Measurements from ENCODE around the gene BRWD1. TPM values are rescaled to one million over a fixed set of nuclear protein-coding genes. Genes with fewer than 3 reads are reported as not detected.

BRWD1 gene
- polyA plus RNA-seq, 1 donor from 2014 or later: 246 TPM

DNA sequence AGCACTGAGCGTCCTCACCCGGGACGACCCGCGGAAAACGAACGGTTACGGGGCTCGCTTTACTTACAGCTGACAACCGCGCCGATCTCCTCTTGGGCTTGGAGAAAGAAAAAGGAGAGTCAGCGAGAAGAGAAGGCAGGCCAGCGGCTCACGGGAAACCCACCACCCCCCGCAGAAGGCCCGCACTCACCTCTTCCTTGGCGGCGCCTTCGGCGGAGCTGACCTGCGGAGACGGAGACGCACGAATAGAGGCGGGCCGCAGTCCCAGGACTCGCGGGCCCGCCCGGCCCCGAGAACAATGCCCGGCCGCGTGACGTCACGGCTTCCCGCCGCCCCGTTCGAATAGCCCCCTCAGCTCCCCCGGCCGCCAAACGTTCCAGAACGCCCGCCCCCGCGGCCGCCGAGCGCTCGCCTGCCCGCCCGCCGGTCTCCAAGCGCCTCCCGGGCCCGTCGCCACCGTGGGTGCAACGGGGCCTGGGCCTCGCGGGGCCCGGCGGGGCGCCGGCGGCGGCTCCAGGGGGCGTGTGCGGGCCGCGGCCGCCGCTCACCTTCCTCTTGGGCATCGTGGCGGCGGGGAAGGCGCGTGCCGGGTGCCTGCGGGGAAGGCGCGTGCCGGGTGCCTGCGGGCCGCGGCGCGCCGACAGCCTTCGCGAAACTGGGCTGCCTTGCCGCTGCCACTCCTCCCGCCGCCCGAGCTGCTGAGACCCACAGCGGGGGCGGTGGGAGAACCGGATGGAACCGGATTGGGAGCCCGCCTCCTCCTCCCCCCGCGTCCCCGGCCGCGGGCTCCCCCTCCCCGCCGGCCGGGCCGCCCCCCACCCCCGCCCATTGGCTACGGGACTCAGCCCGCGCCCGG lies 35.2 kb upstream of the BRWD1 start, which contains the start of gene HMGN1:
HMGN1 (minus strand) TSS at position 734 of the 856 bp plus-strand sequence; CDS start at position 563, 171 bp downstream.
- peak within 1 kb of the TSS; percentile 97 for H3K9ac ChIP-seq (ENCODE audit: low read length)
- H3K27ac ChIP-seq (ENCODE audit: low read length): peak within 1 kb of the TSS; percentile 98
- peaks cover 12% of the 10 kb centered on the region for H4K20me1 ChIP-seq (ENCODE audit: insufficient read depth)
- no peaks in the 10 kb centered on the region for H3K9me2 ChIP-seq (ENCODE audit: insufficient read depth, low read length)
- no peaks in the 10 kb centered on the region for H3K9me3 ChIP-seq (ENCODE audit: low read length)
- peaks cover 2% of the 10 kb centered on the region for H3F3A ChIP-seq (ENCODE audit: insufficient read depth, low read length, poor library complexity, severe bottlenecking)
- H3K27me3 ChIP-seq (ENCODE audit: insufficient read depth, low read depth, low read length): no peaks in the 10 kb centered on the region
- H3K79me2 ChIP-seq (replicated peaks; ENCODE audit: insufficient read depth, low read length): peaks cover 46% of the 10 kb centered on the region
- peak within 1 kb of the TSS; percentile 93 for H2AFZ ChIP-seq (ENCODE audit: low read depth, low read length)
- peak within 1 kb of the TSS; percentile 87 for H3K4me3 ChIP-seq (ENCODE audit: low read length)
- peak within 1 kb of the TSS; percentile 89 for H3K4me2 ChIP-seq (ENCODE audit: low read length)
- TF ChIP-seq EP300 (conservative IDR thresholded peaks at IDR 0.05; ENCODE audit: poor library complexity, severe bottlenecking) (peak; percentile 17), POLR2AphosphoS5 (IDR thresholded peaks at IDR 0.05) (peak; percentile 94), TAF1 (IDR thresholded peaks at IDR 0.05; ENCODE audit: low read depth) (peak; percentile 81), MXI1 (conservative IDR thresholded peaks at IDR 0.05; ENCODE audit: poor library complexity, severe bottlenecking) (peak; percentile 76), SMC3 (conservative IDR thresholded peaks at IDR 0.05; ENCODE audit: poor library complexity) (no peak)
- TF ChIP-seq, protein P1, sequence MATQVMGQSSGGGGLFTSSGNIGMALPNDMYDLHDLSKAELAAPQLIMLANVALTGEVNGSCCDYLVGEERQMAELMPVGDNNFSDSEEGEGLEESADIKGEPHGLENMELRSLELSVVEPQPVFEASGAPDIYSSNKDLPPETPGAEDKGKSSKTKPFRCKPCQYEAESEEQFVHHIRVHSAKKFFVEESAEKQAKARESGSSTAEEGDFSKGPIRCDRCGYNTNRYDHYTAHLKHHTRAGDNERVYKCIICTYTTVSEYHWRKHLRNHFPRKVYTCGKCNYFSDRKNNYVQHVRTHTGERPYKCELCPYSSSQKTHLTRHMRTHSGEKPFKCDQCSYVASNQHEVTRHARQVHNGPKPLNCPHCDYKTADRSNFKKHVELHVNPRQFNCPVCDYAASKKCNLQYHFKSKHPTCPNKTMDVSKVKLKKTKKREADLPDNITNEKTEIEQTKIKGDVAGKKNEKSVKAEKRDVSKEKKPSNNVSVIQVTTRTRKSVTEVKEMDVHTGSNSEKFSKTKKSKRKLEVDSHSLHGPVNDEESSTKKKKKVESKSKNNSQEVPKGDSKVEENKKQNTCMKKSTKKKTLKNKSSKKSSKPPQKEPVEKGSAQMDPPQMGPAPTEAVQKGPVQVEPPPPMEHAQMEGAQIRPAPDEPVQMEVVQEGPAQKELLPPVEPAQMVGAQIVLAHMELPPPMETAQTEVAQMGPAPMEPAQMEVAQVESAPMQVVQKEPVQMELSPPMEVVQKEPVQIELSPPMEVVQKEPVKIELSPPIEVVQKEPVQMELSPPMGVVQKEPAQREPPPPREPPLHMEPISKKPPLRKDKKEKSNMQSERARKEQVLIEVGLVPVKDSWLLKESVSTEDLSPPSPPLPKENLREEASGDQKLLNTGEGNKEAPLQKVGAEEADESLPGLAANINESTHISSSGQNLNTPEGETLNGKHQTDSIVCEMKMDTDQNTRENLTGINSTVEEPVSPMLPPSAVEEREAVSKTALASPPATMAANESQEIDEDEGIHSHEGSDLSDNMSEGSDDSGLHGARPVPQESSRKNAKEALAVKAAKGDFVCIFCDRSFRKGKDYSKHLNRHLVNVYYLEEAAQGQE (IDR thresholded peaks at IDR 0.05; ENCODE audit: borderline replicate concordance): peak; percentile 17
- H3K36me3 ChIP-seq (ENCODE audit: insufficient read depth, low read length): no peaks in the 10 kb centered on the region

DNA sequence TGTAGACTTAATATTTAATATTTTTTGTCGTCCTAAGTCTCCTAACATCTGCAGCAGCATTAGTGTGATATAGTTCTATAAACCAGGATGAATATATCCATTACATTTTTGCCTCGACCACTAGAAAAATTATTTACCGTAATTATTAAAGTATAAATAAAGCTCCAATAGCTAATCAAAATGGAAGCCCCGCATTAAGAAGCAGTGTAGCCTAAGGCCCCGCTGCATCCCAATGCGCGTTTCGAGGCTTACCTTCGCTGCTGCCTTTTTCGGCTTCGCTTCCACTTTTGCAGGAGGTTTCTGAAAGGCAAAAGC lies 34.6 kb upstream of the BRWD1 start:
- no peak for TF ChIP-seq MXI1 (conservative IDR thresholded peaks at IDR 0.05; ENCODE audit: poor library complexity, severe bottlenecking)
- TF ChIP-seq, protein P1 (IDR thresholded peaks at IDR 0.05; ENCODE audit: borderline replicate concordance): peak; percentile 83
- H3K4me2 ChIP-seq (ENCODE audit: low read length): peak overlapping the region; percentile 89
- no peaks in the 10 kb centered on the region for H3K9me2 ChIP-seq (ENCODE audit: insufficient read depth, low read length)
- peak overlapping the region; percentile 97 for H3K9ac ChIP-seq (ENCODE audit: low read length)
- H2AFZ ChIP-seq (ENCODE audit: low read depth, low read length): peak overlapping the region; percentile 59
- H4K20me1 ChIP-seq (ENCODE audit: insufficient read depth): peaks cover 17% of the 10 kb centered on the region
- no peaks in the 10 kb centered on the region for H3K9me3 ChIP-seq (ENCODE audit: low read length)
- peaks cover 49% of the 10 kb centered on the region for H3K79me2 ChIP-seq (replicated peaks; ENCODE audit: insufficient read depth, low read length)
- no peaks in the 10 kb centered on the region for H3K27me3 ChIP-seq (ENCODE audit: insufficient read depth, low read depth, low read length)
- peaks cover 2% of the 10 kb centered on the region for H3F3A ChIP-seq (ENCODE audit: insufficient read depth, low read length, poor library complexity, severe bottlenecking)
- H3K36me3 ChIP-seq (ENCODE audit: insufficient read depth, low read length): no peaks in the 10 kb centered on the region
- peak overlapping the region; percentile 98 for H3K27ac ChIP-seq (ENCODE audit: low read length)
- peak overlapping the region; percentile 87 for H3K4me3 ChIP-seq (ENCODE audit: low read length)

All from neural cell (in vitro differentiated cells).